DOHH2 (cell line): ENCODE data around the gene FNDC10.

ENCODE experiments used
- H3F3A ChIP-seq: fragments of 200-600 bp; sonication (generic), shearing (Covaris generic); 2 replicates; pipeline ENCODE4 v1.6.0; 2016; ENCODE audit warnings: antibody characterized with exemption, mild to moderate bottlenecking; ENCODE audit not compliant: control insufficient read depth, insufficient read depth
- H3K27ac ChIP-seq: fragments of 200-600 bp; sonication (generic); 2 replicates; pipeline ENCODE4 v1.5.1; 2014; ENCODE audit warnings: low read depth, mild to moderate bottlenecking, low read length, moderate library complexity
- H3K27me3 ChIP-seq: fragments of 200-600 bp; sonication (generic); 2 replicates; pipeline ENCODE4 v1.6.1; 2014; ENCODE audit warnings: mild to moderate bottlenecking, low read length, mixed read lengths; ENCODE audit not compliant: control insufficient read depth
- H3K36me3 ChIP-seq: fragments of 200-600 bp; sonication (generic); 2 replicates; pipeline ENCODE4 v1.6.1; 2014; ENCODE audit warnings: mild to moderate bottlenecking, low read length, moderate library complexity, mixed read lengths; ENCODE audit not compliant: control insufficient read depth
- H3K4me1 ChIP-seq: fragments of 200-600 bp; sonication (generic); 2 replicates; pipeline ENCODE4 v1.6.1; 2014; ENCODE audit warnings: mild to moderate bottlenecking, low read length, mixed read lengths; ENCODE audit not compliant: control insufficient read depth
- H3K4me2 ChIP-seq: fragments of 200-600 bp; sonication (generic); 2 replicates; pipeline ENCODE4 v1.6.0; 2014; ENCODE audit warnings: mild to moderate bottlenecking, low read length, moderate library complexity
- H3K4me3 ChIP-seq: fragments of 200-600 bp; sonication (generic); 2 replicates; pipeline ENCODE4 v1.5.1; 2014; ENCODE audit warnings: mild to moderate bottlenecking, low read length, mixed read lengths
- H3K79me2 ChIP-seq: fragments of 200-600 bp; sonication (generic); 2 replicates; pipeline ENCODE4 v1.6.1; 2014; ENCODE audit warnings: mild to moderate bottlenecking, low read length, mixed read lengths; ENCODE audit not compliant: control insufficient read depth
- H3K9me2 ChIP-seq: fragments of 200-600 bp; sonication (generic); replicated peaks from 2 replicates; pipeline ENCODE4 v1.6.1; 2014; ENCODE audit warnings: mild to moderate bottlenecking, low read length, mixed read lengths; ENCODE audit not compliant: control insufficient read depth
- H3K9me3 ChIP-seq: fragments of 200-600 bp; sonication (generic); 2 replicates; pipeline ENCODE4 v1.6.1; 2014; ENCODE audit warnings: antibody characterized with exemption, low read length, mixed read lengths; ENCODE audit not compliant: control insufficient read depth, insufficient read depth
- H4K20me1 ChIP-seq: fragments of 200-600 bp; sonication (generic); 2 replicates; pipeline ENCODE4 v1.6.0; 2014; ENCODE audit warnings: low read depth, mild to moderate bottlenecking, antibody characterized with exemption, low read length, moderate library complexity; ENCODE audit not compliant: control insufficient read depth, insufficient read depth
- EZH2phosphoT487 ChIP-seq: fragments of 200-600 bp; sonication (generic); IDR thresholded peaks from 2 replicates; pipeline ENCODE4 v1.6.1; 2017; ENCODE audit warnings: borderline replicate concordance, mild to moderate bottlenecking, antibody characterized with exemption, low read length, moderate library complexity, mixed read lengths
- TF ChIP-seq, protein P1 (sequence below): fragments of 200-600 bp; sonication (generic); IDR thresholded peaks from one replicate; pipeline ENCODE4 v1.5.1; 2014; ENCODE audit warnings: antibody characterized with exemption, mild to moderate bottlenecking, low read depth, low read length; ENCODE audit not compliant: poor library complexity, severe bottlenecking

FNDC10 gene

DNA sequence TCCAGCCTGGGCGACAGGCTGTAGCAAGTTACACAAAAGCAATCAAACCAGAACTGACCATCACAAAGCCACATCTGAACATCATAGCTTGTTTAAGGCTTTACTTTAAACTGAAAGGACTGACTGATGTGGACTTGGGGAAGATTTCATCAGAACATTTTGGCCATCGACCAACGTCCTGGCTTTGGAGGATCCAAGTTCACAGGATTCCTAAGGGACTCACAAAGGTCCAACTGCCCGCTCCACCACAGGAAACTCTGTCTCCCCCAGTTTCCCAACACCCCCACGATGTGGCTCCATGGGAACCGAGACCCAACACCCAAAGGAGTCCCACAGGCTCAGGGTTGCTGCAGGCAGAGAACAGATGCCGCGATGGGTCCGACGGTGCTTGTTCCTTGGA is 34.6 kb downstream of the FNDC10 start:
- no peak overlapping the region for H3K4me3 ChIP-seq
- no peaks in the 10 kb centered on the region for H3K4me1 ChIP-seq
- H4K20me1 ChIP-seq: peaks cover 29% of the 10 kb centered on the region; the same call in 1 of the 2 replicates
- no peaks in the 10 kb centered on the region for H3K27me3 ChIP-seq
- no peak for TF ChIP-seq EZH2phosphoT487
- TF ChIP-seq, protein P1, sequence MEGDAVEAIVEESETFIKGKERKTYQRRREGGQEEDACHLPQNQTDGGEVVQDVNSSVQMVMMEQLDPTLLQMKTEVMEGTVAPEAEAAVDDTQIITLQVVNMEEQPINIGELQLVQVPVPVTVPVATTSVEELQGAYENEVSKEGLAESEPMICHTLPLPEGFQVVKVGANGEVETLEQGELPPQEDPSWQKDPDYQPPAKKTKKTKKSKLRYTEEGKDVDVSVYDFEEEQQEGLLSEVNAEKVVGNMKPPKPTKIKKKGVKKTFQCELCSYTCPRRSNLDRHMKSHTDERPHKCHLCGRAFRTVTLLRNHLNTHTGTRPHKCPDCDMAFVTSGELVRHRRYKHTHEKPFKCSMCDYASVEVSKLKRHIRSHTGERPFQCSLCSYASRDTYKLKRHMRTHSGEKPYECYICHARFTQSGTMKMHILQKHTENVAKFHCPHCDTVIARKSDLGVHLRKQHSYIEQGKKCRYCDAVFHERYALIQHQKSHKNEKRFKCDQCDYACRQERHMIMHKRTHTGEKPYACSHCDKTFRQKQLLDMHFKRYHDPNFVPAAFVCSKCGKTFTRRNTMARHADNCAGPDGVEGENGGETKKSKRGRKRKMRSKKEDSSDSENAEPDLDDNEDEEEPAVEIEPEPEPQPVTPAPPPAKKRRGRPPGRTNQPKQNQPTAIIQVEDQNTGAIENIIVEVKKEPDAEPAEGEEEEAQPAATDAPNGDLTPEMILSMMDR: no peak
- peaks cover 79% of the 10 kb centered on the region for H3K36me3 ChIP-seq
- H3K4me2 ChIP-seq: no peak overlapping the region
- no peaks in the 10 kb centered on the region for H3K9me2 ChIP-seq
- H3K27ac ChIP-seq: no peak overlapping the region
- H3F3A ChIP-seq: 0 out of 2 replicates have a peak, but pooled peaks cover 3% of the 10 kb centered on the region
- H3K79me2 ChIP-seq: peaks cover 86% of the 10 kb centered on the region
- H3K9me3 ChIP-seq: no peaks in the 10 kb centered on the region

DNA sequence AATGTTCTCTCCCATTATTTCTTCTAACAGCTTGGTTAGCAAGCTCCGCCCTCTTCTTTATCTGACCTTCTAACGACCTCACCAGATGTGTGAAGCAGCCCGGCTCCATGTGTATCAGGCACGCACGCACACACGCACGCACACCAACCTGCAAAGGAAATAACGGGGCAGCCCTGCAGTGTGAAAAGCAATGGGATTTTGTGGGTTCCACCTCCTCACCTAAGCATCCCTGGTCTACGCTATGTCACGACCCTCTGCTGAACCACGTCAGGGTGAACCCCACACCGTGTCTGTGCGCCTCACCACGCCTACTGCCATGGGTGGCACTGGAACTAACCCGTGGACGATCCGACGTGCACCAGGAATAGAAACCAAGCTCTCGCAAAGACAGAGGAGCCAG is 35.7 kb downstream of the FNDC10 start:
- Histone ChIP-seq H3K9me2 (no peaks in the 10 kb centered on the region), H3K27me3 (no peaks in the 10 kb centered on the region), H3K36me3 (peaks cover 74% of the 10 kb centered on the region), H3K79me2 (peaks cover 80% of the 10 kb centered on the region), H3K9me3 (no peaks in the 10 kb centered on the region), H3K4me1 (no peaks in the 10 kb centered on the region), H4K20me1 (peaks cover 19% of the 10 kb centered on the region; the same call in 1 of the 2 replicates), H3K4me3 (no peak overlapping the region), H3K27ac (no peak overlapping the region), H3K4me2 (no peak overlapping the region), H3F3A (no peaks in the 10 kb centered on the region)
- TF ChIP-seq EZH2phosphoT487: no peak
- TF ChIP-seq, protein P1: no peak

DNA sequence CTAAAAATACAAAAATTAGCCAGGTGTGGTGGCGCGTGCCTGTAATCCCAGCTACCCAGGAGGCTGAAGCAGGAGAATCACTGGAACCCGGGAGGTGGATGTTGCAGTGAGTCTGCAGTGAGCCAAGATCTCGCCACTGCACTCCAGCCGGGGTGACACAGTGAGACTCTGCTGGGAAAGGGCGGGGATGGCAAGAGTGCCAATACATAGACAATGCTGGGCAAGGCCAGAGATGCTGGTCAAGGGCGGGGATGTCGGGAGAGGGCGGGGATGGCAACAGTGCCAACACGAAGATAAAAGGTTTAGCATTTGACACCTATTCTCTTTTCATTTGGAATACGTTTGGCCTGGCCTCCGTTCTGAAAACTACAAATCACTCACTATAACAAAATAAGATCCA is 36.2 kb downstream of the FNDC10 start:
- Histone ChIP-seq H3K79me2 (peaks cover 79% of the 10 kb centered on the region), H3K9me3 (no peaks in the 10 kb centered on the region), H3F3A (no peaks in the 10 kb centered on the region), H3K4me3 (no peak overlapping the region), H4K20me1 (peaks cover 17% of the 10 kb centered on the region; the same call in 1 of the 2 replicates), H3K27me3 (no peaks in the 10 kb centered on the region), H3K4me2 (no peak overlapping the region), H3K27ac (no peak overlapping the region), H3K36me3 (peaks cover 72% of the 10 kb centered on the region), H3K9me2 (no peaks in the 10 kb centered on the region), H3K4me1 (no peaks in the 10 kb centered on the region)
- TF ChIP-seq, protein P1: no peak
- no peak for TF ChIP-seq EZH2phosphoT487
